Measurements from ENCODE around the gene INVS. TPM values are rescaled to one million over a fixed set of nuclear protein-coding genes. Genes with fewer than 3 reads are reported as not detected.
"Not testable (repeated sequence)": the region's sequence is repeated elsewhere in the genome, so short reads cannot be mapped to it uniquely, and the experiment has no call there.

INVS gene
- 10 to 100 TPM; 10.5 to 12.1 TPM for total RNA-seq

GRCh38 chr9:100098887-100099721, at the start of gene INVS, which contains the start of gene ERP44:
INVS (plus strand) TSS chr9:100099243; CDS start chr9:100104522, 5,279 bp downstream.
ERP44 (minus strand) TSS chr9:100099000; CDS start chr9:100098840, 160 bp downstream.
- H3K9me3 Mint-ChIP-seq = no peaks in the 10 kb centered on the region
- intact Hi-C loops (cut with micrococcal nuclease) = loop anchor here (1.0 to 5.0 kb wide), 8 partner anchors 16 to 1298 kb away; partner anchors contain the start of genes MRPL50, SEC61B, STX17 and TEX10
- CTCF ChIA-PET = interaction anchor here (1.3 kb wide), 1 partner anchor 9 kb away, joined by 4 read pairs; no protein-coding TSS in a partner anchor
- DNase-seq = peak; percentile 98
- peak within 1 kb of the TSS; percentile 98 for H3K4me3 Mint-ChIP-seq
- POLR2A ChIA-PET = interaction anchor here (1.0 kb wide), 1 partner anchor 111 kb away, joined by 3 read pairs; no protein-coding TSS in a partner anchor
- peaks cover 32% of the 10 kb centered on the region for H3K4me1 Mint-ChIP-seq (ENCODE audit: low read depth)
- H3K27ac Mint-ChIP-seq = peak within 1 kb of the TSS; percentile 83
- H3K36me3 Mint-ChIP-seq = peaks cover 3% of the 10 kb centered on the region
- H3K27me3 Mint-ChIP-seq = no peaks in the 10 kb centered on the region

GRCh38 chr9:100049551-100049950, 49.5 kb upstream of the INVS start:
- Mint-ChIP-seq H3K9me3 (no peaks in the 10 kb centered on the region), H3K4me1 (ENCODE audit: low read depth) (peaks cover 7% of the 10 kb centered on the region), H3K27ac (no peak overlapping the region), H3K4me3 (no peak overlapping the region), H3K36me3 (peaks cover 20% of the 10 kb centered on the region), H3K27me3 (no peaks in the 10 kb centered on the region)
- DNase-seq = no peak
- intact Hi-C loops (cut with micrococcal nuclease) = no loop called here
- CTCF ChIA-PET = no interaction called here
- POLR2A ChIA-PET = no interaction called here

DNA sequence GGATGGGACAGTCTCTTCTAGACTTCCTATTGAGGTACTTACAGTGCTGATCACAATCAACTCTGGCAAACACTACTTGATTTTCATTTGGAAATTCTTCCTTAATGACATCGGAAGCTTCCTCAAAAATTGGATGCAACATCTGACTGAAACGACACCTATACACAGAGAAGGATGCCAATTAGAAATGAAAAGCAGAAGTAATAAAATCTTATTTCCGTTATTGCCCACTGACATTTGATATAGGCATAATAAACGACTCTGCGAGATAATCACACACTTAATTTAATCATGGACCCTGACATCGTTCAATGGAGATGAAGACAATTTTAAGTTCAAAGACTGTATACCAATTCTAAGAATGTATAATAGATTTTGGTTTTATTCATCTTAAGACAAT, 46.7 kb upstream of the INVS start:
- no peak for DNase-seq
- ChIA-PET CTCF (no interaction called here), POLR2A (no interaction called here)
- intact Hi-C loops (cut with micrococcal nuclease) = no loop called here
- peaks cover 5% of the 10 kb centered on the region for H3K4me1 Mint-ChIP-seq (ENCODE audit: low read depth)
- peaks cover 10% of the 10 kb centered on the region for H3K36me3 Mint-ChIP-seq
- no peaks in the 10 kb centered on the region for H3K9me3 Mint-ChIP-seq
- no peak overlapping the region for H3K4me3 Mint-ChIP-seq
- H3K27me3 Mint-ChIP-seq = no peaks in the 10 kb centered on the region
- H3K27ac Mint-ChIP-seq = no peak overlapping the region

GRCh38 chr9:100056561-100056960, 42.5 kb upstream of the INVS start:
- intact Hi-C loops (cut with micrococcal nuclease) = no loop called here
- peaks cover 5% of the 10 kb centered on the region for H3K36me3 Mint-ChIP-seq
- no peaks in the 10 kb centered on the region for H3K9me3 Mint-ChIP-seq
- POLR2A ChIA-PET = no interaction called here
- no peaks in the 10 kb centered on the region for H3K27me3 Mint-ChIP-seq
- DNase-seq = no peak
- no peak overlapping the region for H3K4me3 Mint-ChIP-seq
- no peak overlapping the region for H3K27ac Mint-ChIP-seq
- H3K4me1 Mint-ChIP-seq (ENCODE audit: low read depth) = peaks cover 3% of the 10 kb centered on the region
- CTCF ChIA-PET = no interaction called here

DNA sequence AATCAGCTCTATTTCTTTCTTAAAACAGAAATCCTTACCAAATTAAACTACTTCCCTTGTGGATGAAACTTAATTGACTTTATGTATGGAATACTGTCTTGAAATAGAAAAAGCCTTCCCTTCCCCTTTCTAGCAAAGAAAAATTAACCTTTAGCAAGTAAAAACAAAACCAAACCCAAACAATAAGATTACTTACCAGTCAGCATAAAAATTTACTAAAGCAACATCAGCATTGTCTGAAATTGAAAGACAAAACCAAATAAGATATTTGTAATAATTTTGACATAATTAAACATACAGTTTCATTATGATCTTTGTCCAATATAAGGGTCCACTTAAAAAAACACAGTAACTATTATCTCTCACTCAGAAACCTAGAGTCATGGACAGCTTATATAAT, 41.4 kb upstream of the INVS start:
- Mint-ChIP-seq H3K4me3 (no peak overlapping the region), H3K36me3 (peaks cover 2% of the 10 kb centered on the region), H3K9me3 (no peaks in the 10 kb centered on the region), H3K27ac (no peak overlapping the region), H3K27me3 (no peaks in the 10 kb centered on the region), H3K4me1 (ENCODE audit: low read depth) (peaks cover 3% of the 10 kb centered on the region)
- DNase-seq = no peak
- ChIA-PET POLR2A (no interaction called here), CTCF (no interaction called here)
- intact Hi-C loops (cut with micrococcal nuclease) = no loop called here

DNA sequence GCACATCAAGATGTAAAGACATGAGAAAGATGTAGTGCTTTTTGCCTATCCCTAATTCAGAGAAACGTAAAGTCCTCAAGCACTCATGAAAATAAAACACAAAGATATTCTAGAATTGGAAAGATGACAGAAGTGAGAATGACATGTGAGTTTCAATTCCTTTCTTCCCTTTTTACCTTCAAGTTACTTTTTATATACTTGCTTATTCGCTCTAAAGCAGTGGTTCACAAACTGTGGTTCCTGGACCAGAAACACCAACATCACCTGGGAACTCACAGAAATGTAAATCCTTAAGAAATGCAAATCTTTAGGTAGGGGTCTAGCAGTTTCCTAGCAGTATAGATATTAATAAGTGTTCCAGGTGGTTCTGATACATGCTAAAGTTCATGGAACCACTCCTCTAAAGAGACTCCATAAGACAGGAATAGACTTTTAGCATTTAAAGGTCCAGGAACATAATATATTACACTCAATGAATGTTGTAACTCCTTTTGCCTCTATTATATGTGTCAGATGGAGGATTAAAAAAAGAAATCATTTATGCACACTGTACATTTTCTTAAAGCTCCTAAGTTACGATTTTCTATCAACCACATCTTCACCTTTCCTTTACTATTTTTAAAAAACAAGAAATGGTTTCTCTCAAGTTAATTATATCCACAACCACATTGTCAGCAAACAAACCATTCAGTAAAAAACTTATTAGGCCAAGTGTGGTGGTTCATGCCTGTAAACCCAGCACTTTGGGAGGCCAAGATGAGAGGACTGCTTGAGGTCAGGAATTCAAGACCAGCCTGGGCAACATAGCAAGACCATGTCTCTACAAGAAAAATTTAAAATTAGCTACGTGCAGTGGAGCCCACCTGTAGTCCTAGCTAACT, 40.1 kb upstream of the INVS start:
- CTCF ChIA-PET = no interaction called here

DNA sequence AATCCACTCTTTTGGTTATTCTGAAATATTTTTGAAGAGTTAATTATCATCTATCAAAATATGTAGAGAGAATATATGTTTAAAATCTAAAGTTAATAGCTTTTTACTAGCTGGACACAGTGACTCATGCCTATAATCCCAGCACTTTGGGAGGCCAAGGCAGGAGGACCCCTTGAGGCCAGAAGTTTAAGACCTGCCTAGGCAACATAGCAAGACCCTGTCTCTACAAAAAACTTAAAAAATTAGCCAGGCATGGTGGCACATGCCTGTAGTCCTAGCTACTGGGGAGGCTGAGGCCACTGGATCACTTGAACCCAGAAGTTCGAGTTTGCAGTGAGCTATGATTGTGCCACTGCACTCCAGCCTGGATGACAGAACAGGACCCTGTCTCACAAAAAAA, 36.4 kb upstream of the INVS start:
- H3K36me3 Mint-ChIP-seq; H3K27me3 Mint-ChIP-seq; H3K4me3 Mint-ChIP-seq; H3K9me3 Mint-ChIP-seq; CTCF ChIA-PET; intact Hi-C loops (cut with micrococcal nuclease); POLR2A ChIA-PET; DNase-seq; H3K27ac Mint-ChIP-seq: not testable (repeated sequence)
- peaks cover 15% of the 10 kb centered on the region for H3K4me1 Mint-ChIP-seq (ENCODE audit: low read depth)

More for the DNA sequence above, 40.1 kb upstream of the INVS start:
- POLR2A ChIA-PET = no interaction called here
- Mint-ChIP-seq H3K9me3 (no peaks in the 10 kb centered on the region), H3K27me3 (no peaks in the 10 kb centered on the region), H3K4me3 (no peak overlapping the region), H3K27ac (no peak overlapping the region), H3K4me1 (ENCODE audit: low read depth) (peaks cover 6% of the 10 kb centered on the region), H3K36me3 (peaks cover 2% of the 10 kb centered on the region)
- no peak for DNase-seq
- intact Hi-C loops (cut with micrococcal nuclease) = no loop called here

DNA sequence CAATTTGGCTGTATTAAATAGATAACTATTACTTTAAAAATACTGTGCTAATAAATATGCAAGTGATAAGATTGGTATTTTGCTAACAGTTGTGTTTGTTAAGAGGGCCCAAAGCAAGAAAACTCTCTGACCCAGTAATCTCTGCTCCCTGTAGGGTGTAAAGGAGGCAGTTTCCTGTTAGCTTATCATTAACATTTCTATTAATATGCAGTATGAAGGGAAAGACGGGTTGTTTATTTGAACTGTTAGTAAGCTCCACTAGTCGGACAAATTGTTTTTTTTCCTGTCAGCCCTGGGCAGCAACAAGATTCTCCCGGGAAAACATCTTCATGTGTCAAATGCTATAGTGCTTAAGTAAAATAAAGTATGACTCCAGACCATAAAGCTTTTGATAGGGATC, 35.9 kb upstream of the INVS start:
- no peak overlapping the region for H3K27ac Mint-ChIP-seq
- no peak overlapping the region for H3K4me3 Mint-ChIP-seq
- no peaks in the 10 kb centered on the region for H3K9me3 Mint-ChIP-seq
- no peaks in the 10 kb centered on the region for H3K27me3 Mint-ChIP-seq
- intact Hi-C loops (cut with micrococcal nuclease) = no loop called here
- H3K4me1 Mint-ChIP-seq (ENCODE audit: low read depth) = peaks cover 15% of the 10 kb centered on the region
- CTCF ChIA-PET = no interaction called here
- peaks cover 5% of the 10 kb centered on the region for H3K36me3 Mint-ChIP-seq
- no peak for DNase-seq
- POLR2A ChIA-PET = no interaction called here

DNA sequence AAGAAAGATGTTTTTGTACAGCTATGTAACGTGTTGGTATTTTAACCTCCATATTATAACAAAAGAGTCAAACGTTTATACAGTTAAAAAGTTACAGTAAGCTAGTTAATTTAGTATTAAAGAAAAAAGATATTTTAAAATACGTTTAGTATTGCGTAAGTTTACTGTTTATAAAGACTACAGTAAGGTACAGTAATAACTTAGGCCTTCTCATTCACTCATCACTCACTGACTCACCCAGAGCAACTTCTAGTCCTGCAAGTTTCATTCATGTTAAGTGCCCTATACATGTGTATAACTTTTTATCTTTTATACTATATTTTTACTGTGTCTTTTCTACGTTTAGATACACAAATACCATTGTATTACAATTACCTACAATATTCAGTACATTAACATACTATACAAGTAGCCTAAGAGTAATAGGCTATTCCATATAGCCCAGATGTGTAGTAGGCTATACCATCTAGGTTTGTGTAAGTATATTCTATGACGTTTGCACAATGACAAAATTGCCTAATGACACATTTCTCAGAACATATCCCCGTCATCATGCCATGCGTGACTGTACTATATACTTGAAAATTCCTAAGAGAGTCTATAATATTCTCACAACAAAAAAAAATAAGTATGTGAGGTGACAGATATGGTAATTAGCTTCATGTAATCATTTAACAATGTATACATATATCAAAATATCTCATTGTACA, 34.0 kb upstream of the INVS start:
- Mint-ChIP-seq H3K9me3 (no peaks in the 10 kb centered on the region), H3K4me3 (no peak overlapping the region), H3K36me3 (peaks cover 3% of the 10 kb centered on the region), H3K4me1 (ENCODE audit: low read depth) (peaks cover 12% of the 10 kb centered on the region), H3K27ac (no peak overlapping the region), H3K27me3 (no peaks in the 10 kb centered on the region)
- no peak for DNase-seq
- intact Hi-C loops (cut with micrococcal nuclease) = no loop called here
- ChIA-PET CTCF (interaction anchor here (1.2 to 1.6 kb wide), 2 partner anchors 26 to 151 kb away, joined by 3 to 4 read pairs; no protein-coding TSS in a partner anchor), POLR2A (no interaction called here)

DNA sequence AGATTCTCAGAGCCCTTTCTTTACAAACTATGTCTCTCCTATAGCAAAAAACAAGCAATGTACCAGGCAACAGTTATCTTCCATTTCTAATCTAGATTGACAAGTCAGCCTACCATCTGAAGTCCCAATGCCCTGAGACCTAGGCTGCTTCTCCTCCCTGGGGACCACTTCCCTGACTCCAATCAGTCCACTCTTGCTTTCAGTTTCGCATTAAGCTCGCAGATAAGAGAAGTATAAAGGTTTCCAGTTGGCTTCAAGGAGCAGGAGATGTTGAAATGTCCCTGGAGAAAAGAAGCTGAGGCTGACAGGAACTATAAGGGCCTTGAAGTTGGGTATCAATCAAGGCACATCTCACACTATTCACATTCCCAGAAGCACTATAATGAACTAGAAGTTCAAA, 32.5 kb upstream of the INVS start:
- intact Hi-C loops (cut with micrococcal nuclease) = no loop called here
- Mint-ChIP-seq H3K9me3 (no peaks in the 10 kb centered on the region), H3K4me1 (ENCODE audit: low read depth) (peaks cover 16% of the 10 kb centered on the region), H3K36me3 (peaks cover 3% of the 10 kb centered on the region), H3K27ac (no peak overlapping the region), H3K4me3 (no peak overlapping the region), H3K27me3 (no peaks in the 10 kb centered on the region)
- POLR2A ChIA-PET = no interaction called here
- DNase-seq = no peak
- CTCF ChIA-PET = interaction anchor here (1.1 kb wide), 1 partner anchor 241 kb away, joined by 3 read pairs; no protein-coding TSS in a partner anchor

- intact Hi-C loops (cut with micrococcal nuclease); DNase-seq; H3K27me3 Mint-ChIP-seq; H3K4me3 Mint-ChIP-seq; H3K36me3 Mint-ChIP-seq; H3K27ac Mint-ChIP-seq; CTCF ChIA-PET; POLR2A ChIA-PET; H3K9me3 Mint-ChIP-seq: not testable (repeated sequence)
- peaks cover 21% of the 10 kb centered on the region for H3K4me1 Mint-ChIP-seq (ENCODE audit: low read depth)
These were observed 31.1 kb upstream of the INVS start for GRCh38 chr9:100067990-100068389.

- POLR2A ChIA-PET; H3K4me3 Mint-ChIP-seq; H3K27ac Mint-ChIP-seq; CTCF ChIA-PET; intact Hi-C loops (cut with micrococcal nuclease); H3K27me3 Mint-ChIP-seq; H3K9me3 Mint-ChIP-seq; DNase-seq; H3K36me3 Mint-ChIP-seq: not testable (repeated sequence)
- H3K4me1 Mint-ChIP-seq (ENCODE audit: low read depth) = peaks cover 26% of the 10 kb centered on the region
These were observed 30.0 kb upstream of the INVS start for GRCh38 chr9:100069068-100069467.

All from activated CD4-positive, alpha-beta memory T cell treated with anti-CD3 and anti-CD28 coated beads for 36 hours (primary cell).